ENCODE measurements around the gene CTTNBP2. TPM values are rescaled to one million over a fixed set of nuclear protein-coding genes. Genes with fewer than 3 reads are reported as not detected.

CTTNBP2 gene
- total RNA-seq, 1 donor from 2014 or later = not detected

DNA sequence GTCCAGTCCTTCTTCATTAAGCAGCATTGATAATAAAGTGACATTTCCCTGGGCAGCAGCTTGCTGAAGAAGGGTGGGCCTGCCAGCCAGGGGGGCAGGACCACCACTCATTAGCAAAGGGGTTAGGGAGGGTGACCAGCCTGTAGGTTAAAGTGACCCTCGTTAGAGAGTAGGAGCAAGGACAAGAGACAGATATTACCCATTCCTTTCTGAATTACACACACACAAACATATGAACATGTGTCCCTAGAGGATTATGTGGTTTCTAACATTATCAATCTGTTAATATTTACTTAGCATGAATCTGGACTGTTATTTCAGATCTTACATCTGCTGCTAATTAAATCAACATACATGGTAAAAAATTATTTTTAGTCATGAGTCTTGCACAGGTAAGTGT is 88.9 kb downstream of the CTTNBP2 start:
- no peak for DNase-seq (ENCODE audit: low read depth in 2 of 2)

DNA sequence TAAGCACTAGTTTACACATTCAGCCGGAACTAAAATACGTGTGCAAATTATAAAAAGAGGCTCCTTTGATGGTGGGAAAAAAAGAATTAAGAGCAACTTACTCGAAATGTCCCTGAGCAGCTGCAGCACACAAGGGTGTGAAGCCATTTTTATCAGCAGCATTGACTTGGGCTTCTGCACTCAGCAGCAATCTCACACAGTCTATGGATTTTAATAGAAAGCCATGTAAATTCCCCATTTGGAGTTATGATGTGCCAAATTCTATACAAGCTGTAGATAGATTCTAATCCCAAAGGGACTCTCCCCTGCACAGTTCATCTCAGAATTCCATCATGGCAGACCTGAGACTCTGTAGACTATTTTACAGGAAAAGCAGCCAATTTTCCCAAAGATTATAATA is 90.5 kb downstream of the CTTNBP2 start:
- no peak for DNase-seq (ENCODE audit: low read depth in 2 of 2)

DNA sequence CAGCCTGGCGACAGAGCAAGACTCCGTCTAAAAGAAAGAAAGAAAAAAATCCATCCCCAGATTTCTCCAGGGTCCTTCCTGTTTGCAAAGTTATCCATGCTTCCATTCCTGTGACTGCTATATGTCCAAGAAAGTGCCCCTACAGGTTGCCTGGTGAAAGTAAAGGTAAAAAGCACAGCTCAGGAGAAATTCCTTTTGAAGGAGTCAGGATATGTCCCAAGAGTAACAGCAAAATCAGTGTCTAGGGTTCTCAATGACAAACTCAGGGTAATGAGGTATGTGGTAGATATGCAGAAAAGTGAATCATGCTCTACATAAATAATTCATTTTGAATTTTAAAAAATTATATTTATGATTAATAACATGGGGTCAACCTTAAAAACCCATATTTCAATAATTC is 91.5 kb downstream of the CTTNBP2 start:
- DNase-seq (ENCODE audit: low read depth in 2 of 2) = no peak

DNA sequence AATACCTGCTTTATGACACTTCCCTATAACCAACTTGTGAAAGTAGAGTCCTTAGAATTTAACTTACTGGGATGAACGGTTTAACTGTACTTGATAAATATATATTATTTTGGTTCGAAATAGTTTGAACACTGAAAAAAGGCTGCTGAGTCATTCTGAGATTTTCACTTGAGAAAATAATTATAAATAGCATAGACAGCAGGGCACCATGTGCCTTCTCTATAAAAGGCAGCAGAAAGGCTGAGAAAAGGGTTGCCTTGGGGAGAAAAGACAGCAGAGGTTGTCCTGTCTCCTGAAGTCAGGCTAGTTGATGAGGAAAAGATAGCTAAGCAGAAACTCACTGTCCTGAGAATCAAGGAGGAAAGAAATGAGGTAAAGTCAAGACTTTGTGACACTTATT is 92.4 kb downstream of the CTTNBP2 start:
- DNase-seq (ENCODE audit: low read depth in 2 of 2) = no peak

DNA sequence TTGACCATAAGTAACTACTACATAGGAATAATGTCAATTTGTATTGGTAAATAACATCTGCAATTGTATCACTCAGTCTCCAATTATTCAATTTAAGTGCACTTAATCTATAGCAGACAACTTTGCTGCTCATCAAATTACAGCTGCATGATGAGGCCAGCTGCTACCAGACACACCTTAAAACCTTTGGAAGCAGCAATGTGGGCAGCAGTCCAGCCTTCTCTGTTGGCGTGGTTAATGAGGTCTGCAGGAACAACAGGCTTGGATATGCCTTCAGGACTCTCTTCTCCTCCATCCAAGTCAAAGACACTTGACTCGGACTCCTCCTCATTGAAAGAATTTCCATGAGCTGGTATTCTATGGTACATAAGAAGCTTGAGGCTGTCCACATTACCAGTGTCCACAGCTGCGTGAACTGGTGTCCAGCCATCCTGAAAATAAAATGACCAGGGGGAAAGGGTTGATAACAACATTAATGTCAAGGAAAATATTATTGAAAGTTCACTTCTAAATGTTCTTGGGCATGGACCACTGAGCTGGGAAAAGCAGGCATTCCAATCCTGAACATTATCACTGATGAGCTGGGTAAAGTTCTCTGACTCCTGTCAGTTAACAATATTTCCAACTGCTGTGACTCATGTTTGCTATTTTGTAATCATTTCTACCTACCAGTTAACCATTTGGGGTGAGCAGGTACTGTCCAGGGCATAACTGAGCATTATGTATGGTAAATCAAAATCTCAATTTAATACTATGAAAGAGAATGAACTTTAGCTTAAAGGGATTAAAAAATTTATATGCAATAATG is 95.7 kb downstream of the CTTNBP2 start:
- no peak for DNase-seq (ENCODE audit: low read depth in 2 of 2)

DNA sequence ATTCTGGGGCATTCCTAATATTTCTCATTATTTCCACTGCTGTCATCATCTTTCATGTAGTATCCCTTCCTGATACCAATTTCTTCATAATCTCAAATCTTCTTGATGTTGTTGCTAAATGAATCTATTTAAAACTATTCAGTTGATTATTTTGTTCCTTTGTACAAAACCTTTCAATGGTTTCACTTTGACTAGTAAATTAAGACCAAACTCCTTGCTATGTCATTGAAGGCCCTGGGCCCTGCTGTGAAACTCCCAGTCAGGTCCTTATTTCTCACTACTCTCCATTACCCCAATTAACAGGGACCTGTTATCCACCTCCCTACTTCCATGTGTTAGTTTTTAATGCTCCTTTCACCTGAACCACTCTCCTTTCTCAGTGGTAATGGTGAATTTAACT is 97.0 kb downstream of the CTTNBP2 start:
- no peak for DNase-seq (ENCODE audit: low read depth in 2 of 2)

DNA sequence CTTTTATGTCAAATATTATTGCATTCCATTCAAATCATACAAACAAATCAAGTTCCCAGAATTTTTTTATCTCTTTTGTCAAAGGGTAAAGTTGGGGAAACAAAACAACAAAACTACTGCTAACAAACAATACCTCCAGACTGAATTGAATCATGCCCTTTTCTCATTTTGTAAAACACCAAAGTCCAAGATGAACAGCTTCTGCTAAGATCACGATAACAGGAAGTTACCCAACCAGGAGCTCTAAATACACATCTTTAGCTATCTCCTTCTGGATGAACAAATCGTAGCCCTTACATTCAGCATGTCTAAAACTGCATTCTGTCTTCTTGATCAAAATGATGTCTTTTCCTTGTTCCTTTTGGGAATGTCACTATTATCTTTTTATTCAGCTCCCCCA is 97.4 kb downstream of the CTTNBP2 start:
- no peak for DNase-seq (ENCODE audit: low read depth in 2 of 2)

DNA sequence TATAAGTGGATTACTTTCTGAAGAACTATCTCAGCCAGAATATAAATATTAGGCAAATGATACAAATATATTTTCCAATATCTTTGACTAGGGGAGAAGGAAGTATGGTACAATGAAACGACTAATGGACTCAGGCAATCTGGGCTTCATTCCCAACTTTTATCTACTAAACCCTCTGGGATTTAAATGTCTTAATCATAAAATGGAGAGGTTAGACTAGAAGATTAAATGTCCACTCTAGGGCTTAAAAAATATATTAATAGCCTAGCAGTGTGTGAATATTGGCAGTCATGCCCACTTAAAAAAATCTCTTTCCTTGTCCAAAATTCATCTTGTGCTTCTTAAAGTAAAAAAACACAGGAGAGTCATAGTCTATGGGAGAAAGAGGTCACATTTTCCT is 98.3 kb downstream of the CTTNBP2 start:
- DNase-seq (ENCODE audit: low read depth in 2 of 2) = no peak

DNA sequence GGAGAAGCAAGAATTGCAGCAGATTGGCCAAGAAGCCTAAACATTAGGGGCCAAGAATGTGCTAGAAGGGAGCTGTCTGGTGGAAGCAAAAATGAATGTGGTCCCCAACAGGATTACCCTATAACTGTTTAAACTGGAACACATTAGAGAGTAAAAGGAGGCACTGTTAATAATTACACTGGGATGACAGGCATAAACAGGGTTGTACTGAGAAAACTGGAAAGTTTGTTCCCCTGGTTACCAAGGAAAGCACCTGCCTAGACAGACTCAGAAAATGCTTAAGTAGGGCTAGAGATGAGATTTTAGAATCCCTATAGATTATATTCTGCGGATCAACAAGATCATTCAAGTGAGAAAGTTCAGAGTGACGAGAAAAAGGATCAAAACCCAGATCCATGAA is 100.8 kb downstream of the CTTNBP2 start:
- no peak for DNase-seq (ENCODE audit: low read depth in 2 of 2)

DNA sequence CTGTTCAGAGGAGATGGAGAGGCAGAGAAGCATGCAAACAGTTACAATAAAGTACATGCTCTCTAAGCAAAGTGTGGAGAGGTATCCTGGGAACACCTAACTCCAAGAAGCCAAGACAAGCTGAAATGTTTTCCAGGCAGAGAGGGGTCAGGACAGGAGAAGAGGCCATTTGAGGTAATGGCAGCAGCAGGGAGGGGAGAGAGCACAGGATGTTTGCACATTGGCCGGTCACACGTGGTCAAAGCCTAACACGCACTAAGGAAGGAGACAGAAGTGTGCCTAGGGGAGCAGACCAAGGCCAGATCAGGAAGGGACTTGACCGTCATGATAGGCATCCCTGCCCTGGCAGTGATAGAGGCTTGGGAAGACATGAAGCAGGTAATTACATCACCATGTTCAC is 101.5 kb downstream of the CTTNBP2 start:
- DNase-seq (ENCODE audit: low read depth in 2 of 2) = no peak

DNA sequence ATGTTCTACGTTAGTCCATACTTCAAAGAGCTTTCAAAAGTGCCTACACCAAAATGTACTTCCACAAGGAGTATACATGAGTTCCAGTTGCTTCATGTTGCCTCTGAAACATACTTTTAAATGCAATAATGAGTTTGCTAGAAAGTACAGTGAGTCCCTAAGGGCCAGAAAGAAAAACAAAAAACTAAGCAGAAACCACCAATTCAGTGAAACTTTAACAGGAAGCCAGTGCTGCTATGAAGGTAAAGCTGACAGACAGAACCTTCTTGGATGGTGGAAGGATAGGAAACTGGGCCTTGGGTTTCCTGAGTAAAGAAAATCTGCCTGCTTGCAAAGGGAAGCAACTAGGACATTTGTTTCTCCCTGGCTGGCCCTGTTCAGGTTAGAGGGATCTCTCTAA is 104.2 kb downstream of the CTTNBP2 start:
- DNase-seq (ENCODE audit: low read depth in 2 of 2) = no peak

DNA sequence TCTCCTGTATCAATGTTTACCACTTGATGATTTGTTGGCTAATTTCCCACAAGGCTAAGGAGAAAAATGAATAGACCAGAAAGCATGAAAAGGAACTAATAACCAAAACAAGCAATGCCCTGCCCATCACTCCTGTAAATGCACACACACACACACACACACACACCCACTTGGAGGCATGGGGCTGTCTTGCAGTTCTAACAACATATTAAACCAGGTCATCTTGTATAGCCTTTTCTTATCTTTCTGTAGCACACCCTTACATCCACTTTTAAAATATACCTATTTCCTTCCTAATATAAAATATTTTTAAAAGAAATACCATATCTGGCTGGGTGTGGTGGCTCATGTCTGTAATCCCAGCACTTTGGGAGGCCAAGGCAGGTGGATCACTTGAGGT is 105.3 kb downstream of the CTTNBP2 start:
- DNase-seq (ENCODE audit: low read depth in 2 of 2) = no peak

DNA sequence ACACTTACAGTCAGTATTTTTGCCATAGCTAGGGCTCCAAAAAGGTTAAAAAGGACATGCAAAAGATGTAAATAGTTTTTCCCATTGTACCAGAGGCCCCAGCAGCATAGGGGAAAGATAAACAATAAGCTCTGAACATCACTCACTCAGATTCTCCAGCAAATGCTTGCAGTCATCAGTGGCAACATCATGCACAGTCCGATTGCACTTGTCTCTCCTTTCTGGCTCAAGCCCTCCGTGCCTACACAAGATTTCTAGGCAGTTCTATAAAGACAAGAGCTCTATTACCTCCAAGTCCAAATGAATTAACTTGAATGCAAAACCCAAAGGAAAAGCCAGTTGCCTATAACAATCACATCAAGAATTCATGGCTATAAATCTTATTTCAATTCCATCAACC is 106.3 kb downstream of the CTTNBP2 start:
- no peak for DNase-seq (ENCODE audit: low read depth in 2 of 2)

DNA sequence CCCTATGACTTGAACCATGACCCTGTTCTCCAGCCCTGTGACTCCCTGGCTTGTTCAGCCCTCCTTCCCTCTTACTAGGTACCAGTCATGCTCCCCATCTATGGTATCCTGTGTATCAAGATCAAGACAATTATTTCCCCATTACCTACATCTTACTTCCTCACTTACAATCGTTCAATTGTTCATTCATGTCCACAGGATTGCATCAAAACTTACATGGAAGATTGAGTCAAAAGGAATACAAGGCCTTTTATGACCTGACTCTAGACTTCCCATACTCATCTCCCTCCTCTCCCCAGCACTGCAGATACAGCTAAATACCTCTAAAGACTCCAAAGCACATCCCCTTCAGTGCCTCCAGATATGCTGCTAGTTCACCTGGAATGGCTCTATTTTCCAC is 109.2 kb downstream of the CTTNBP2 start:
- DNase-seq (ENCODE audit: low read depth in 2 of 2) = no peak

DNA sequence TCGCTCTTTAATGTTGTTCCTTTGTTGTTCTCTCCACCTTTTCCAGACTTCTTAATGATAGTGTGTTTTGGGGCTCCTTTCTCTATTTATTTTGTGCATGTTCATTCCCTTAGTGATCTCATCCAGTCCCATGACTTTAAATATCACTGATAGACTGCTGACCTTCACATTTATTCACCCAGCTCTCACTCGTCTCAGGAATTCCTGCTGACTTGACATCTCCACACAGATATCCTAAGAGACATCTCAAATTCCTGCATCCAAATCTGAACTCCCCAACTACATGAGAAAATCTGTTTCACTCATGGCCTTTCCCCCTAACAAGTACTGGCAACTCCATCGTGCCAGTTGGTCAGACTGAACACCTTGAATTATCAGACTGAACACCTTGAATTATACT is 111.2 kb downstream of the CTTNBP2 start:
- no peak for DNase-seq (ENCODE audit: low read depth in 2 of 2)

DNA sequence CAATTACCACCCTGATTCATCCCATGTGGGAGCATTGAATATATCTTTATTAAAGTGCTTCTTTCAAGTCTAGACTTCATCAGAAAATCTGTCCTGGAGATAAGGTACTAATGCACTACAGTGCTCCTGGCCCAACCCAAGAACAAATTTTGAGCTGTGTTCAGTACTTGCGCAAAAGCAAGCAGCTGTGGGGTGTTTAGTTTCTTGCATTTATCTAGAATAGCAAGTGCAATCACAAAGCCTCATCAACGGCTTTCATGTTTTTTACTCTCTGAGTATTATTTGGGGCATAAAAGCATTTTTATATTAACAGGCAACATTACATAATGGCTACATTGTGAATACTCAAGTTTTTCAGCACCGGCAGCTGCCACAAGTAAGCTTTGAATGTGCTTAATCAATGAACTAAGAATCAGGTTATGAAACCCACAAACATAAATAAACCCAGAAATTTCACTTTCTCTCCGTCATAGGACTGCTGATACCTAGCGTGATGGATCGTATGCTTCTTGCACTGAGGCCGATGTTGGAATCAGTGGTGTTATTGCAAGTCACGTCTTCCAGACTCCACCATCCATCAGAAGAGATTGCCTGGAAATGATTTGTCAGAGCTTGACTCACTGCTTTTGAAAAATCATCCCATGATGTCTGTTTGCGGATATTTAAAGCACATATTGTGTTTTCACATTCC is 113.1 kb downstream of the CTTNBP2 start:
- no peak for DNase-seq (ENCODE audit: low read depth in 2 of 2)

DNA sequence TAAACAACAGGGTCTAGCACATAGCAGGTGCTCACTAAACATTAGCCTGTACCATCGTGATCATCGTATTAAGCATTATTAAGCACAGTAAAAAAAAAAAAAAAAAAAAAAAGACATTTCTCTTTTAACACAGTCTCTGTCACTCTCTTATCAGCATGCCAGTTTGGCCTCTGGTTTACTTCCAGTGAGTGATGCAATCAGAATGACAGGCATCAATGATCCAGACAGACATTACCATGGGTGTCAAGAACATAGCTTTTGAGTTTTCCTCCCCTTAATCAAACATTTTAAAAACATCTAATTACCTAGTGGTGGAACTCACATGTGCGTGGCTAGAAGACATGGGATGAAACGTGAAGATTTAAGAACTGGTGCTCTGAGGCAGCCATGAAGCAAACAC is 115.8 kb downstream of the CTTNBP2 start:
- DNase-seq (ENCODE audit: low read depth in 2 of 2) = no peak

DNA sequence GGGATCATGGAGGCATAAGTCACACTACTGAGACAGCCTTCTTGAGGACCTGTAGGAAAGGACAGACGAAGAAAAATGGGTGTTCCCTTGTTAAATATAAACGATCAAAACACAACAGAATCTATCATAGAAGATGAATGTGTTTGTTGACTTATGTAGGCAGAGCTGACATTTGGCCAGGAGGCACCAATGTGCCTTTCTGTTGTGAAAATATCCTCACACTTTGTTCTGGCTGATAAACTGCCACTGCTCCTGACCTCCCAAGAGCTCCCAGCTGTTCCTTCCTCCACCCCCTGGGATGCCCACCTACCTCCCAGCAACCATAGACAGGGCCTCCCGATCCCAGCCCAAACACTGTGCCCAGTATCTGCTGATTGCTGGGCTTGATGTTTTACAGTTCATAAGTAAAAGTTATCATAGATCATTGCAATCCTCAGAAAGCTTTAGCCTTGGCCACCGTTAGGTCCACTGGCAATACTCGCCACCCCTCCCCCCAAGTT is 116.6 kb downstream of the CTTNBP2 start:
- DNase-seq (ENCODE audit: low read depth in 2 of 2) = no peak

DNA sequence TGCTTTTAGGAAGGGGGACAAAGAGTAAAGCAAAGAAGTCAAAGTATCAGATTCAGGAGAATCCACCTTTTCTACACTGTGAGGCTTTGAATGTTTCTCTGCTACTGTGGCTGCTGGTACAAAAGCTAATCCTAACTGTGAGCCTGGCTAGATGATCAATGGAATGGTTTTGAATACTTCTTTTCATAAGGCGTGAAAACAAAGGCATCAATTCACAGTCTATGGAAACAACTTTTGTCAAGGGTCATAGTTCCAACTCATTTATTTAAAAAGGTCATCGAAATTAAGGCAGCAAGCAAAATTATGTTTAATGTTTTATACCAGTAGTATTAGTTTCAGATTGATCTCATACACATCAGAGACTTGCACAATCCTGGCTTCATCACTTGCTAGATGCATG is 118.1 kb downstream of the CTTNBP2 start:
- DNase-seq (ENCODE audit: low read depth in 2 of 2) = no peak

DNA sequence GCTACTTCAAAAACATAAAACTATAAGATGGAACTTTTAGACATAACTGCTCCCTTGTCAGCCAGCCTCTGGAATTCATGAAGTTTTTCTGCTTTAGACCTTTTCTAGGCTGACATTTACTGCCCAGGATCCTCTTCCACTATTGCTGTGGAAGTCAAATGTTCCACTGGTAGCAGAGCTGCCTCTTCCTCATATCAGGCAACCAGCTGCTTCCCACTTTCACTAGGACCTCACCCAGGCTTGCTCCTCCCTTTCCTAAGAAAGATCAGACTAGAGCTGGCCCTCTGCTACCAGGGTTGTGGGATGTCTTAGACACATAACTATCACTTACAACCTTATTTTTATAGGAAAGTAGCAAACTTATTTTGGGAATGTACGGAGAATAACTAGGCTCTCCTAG is 121.5 kb downstream of the CTTNBP2 start:
- DNase-seq (ENCODE audit: low read depth in 2 of 2) = no peak

DNA sequence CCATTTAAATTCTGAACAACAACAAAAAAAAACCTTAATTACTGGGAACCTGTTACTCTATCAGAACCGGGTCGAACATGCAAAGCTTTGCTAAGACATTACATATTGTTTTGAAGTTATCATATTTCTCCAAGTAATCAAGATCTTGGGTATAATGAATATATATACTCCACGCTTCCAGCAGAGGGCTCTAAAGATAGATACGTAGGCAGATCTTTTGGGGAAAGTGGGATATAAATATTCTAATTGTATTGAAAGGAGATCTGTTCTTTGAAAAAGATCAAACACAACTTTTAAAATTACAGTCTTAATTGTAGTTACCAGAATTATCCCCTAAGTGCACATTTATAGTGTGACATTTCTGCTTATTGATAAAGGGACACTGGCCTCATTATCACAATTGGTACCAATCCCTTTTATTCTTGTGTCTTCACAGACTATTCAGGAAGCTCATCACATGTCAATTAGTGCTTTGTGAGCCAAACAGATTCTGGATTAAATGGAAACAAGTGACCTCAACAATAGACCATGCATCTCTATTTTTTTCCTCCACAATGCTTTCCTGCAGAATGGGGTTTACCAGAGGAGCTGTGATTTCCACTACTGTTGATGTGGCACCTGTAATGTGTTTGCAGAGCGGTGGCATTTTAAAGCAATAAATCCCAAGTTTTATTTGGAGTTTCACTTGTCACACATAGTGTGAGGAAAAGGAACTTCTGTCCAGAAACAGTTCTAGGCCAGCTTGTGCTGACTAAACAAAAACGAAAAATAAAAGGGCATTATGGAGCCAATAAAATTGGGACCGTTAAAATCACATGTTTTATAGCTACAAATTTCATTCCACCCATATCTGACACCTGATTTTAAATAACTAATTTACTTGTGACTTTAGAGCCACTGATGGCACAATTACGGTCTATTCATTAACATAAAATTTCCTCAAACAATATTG is 122.4 kb downstream of the CTTNBP2 start:
- peak; percentile 9 to 20 for DNase-seq (ENCODE audit: low read depth in 2 of 2)

DNA sequence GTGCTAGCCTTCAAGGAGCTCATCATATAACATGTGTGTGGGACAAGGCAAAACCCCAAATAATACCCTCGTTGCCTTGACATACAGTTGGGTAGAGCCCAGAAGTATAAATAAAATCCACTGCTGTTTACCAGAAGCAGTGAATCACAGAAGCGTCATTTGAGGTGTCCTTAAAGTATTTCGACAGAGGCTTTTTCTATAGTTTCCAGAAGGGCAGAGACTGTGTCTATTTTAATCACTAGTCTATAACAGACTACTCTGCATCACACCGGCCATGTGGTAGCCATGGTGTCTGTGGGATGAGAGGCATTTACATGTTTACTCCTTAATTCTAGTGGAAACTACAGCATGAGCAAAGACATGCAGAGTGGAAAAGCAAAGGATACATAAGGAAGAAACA is 131.3 kb downstream of the CTTNBP2 start:
- DNase-seq (ENCODE audit: low read depth in 2 of 2) = no peak

Data from lung microvascular endothelial cell (primary cell).